ENCODE results near the gene DPH7.

DNA sequence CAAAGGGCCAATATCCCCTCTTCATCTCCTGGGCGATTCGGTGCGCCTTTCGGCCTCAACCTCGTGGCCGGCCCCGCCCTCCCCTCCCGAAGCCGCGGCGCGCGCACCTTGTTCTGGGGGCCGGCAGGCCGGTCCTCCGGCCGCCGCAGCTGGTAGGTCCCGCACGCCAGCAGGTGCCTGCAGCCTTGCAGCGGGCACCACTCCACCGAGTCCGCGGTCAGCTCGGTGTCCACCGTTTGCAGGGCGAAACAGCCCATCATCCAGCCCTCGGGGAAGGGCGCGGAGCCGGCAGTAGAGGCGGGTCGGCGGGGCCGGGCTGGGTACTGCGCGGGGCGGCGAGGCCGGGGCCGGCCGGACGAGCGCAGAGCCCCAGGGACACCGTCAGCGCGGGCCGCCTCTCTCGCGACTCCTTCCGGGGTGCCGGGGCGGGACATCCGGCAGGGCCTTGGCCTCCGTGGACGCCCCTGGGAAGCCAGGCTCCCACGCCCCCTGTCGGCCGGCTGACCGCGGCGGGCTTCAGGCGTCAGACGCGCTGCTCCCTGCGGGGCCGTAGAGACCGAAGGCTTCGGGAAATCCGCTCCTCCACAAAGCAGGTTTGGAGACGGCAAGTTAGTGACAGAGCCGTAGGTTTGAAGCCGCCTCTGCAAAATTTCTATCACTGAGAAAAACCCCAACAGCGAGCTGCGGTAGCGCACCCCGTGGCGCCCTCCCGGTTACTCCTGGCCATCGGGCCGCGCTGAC, at the start of gene DPH7:
- TF ChIP-seq EZH2 (IDR thresholded peaks at IDR 0.05; ENCODE audit: insufficient read depth, poor library complexity, severe bottlenecking) (no peak), EZH2phosphoT487 (IDR thresholded peaks at IDR 0.05; ENCODE audit: insufficient read depth, low read depth) (no peak)
